Psoas muscle (tissue), 8 donors: Measurements from ENCODE around the gene GIPC3. TPM values are rescaled to one million over a fixed set of nuclear protein-coding genes. Genes with fewer than 3 reads are reported as not detected.
A peak's percentile ranks its signal among the peaks of the same experiment; 100 is the strongest.

Source experiments
- ATAC-seq, 4 donors: fragments of 200-7000 bp; cut with Tn5 transposase; one replicate each; pipeline ENCODE4 v1.9.1; 2020; ENCODE audit warnings: moderate library complexity in 3 of 4, mild to moderate bottlenecking in 2 of 4
- DNase-seq, 2 donors: peaks; one replicate each; pipeline ENCODE4 v3.0.0-alpha.2; 2020
- H3K27ac ChIP-seq: fragments of 200-600 bp; one replicate; pipeline ENCODE4 v1.8.0; 2022
- H3K27me3 ChIP-seq, 3 donors: fragments of 200-600 bp in 1 of 3; one replicate each; pipeline versions ENCODE4 v1.6.1 to v1.8.0; 2013 to 2022; ENCODE audit warnings: low read length in 2 of 3, mild to moderate bottlenecking in 2 of 3, moderate library complexity in 1 of 3; ENCODE audit not compliant: insufficient read depth in 3 of 3
- H3K36me3 ChIP-seq, 2 donors: fragments of 200-600 bp in 1 of 2; one replicate each; pipeline versions ENCODE4 v1.6.1 to v1.8.0; 2013 to 2022; ENCODE audit warnings: low read depth in 1 of 2, mild to moderate bottlenecking in 1 of 2, moderate library complexity in 1 of 2; ENCODE audit not compliant: insufficient read depth in 1 of 2
- H3K4me1 ChIP-seq: fragments of 200-600 bp; one replicate; pipeline ENCODE4 v1.8.0; 2022
- H3K4me3 ChIP-seq: fragments of 200-600 bp; one replicate; pipeline ENCODE4 v1.8.0; 2022; ENCODE audit warnings: mild to moderate bottlenecking
- H3K9me3 ChIP-seq: fragments of 200-600 bp; one replicate; pipeline ENCODE4 v1.8.0; 2022
- WGBS, 3 donors: extraction: QIAGEN DNeasy Blood & Tissue Kit; methylation state at CpG; one replicate each; pipeline versions ENCODE4 v1.1.6 to v1.1.7; 2013; 5-methylcytosine and 5-hydroxymethylcytosine counted together
- intact Hi-C, 2 donors: fragments of 100-400 bp; cut with DNase I; formaldehyde crosslinking; loops; one replicate each; pipeline versions ENCODE4 v1.11.0 to v1.14.2; 2022
- polyA plus RNA-seq, 3 donors: library from polyadenylated mRNA; stranded (reverse); fragments of 200-250 nt; gene quantifications; one replicate each; pipeline ENCODE4 v1.2.3, GENCODE V29; 2013
- total RNA-seq, 4 donors: library from RNA; stranded (reverse); fragmentation: NEBNext Ultra II Directional in 2 of 4; extraction: Animal tissue kit (Norgen Biotek cat#: 25700) in 2 of 4; gene quantifications; one replicate each; pipeline versions ENCODE4 v1.2.1 to v1.2.4, GENCODE V29; 2021 to 2023
- TF ChIP-seq, protein P1 (sequence below): fragments of 200-600 bp; IDR thresholded peaks from one replicate; pipeline ENCODE4 v1.8.0; 2022; ENCODE audit warnings: antibody characterized with exemption
- donor health status: healthy with polysubstance abuse.
- donor health status: DM: no; HTN: no; CAD: no; lungs with moderate emphysema.
- donor health status: Bipolar disorder and iron deficiency.
- donor health status: healthy.
- donor health status: DM: yes; HTN: yes; CAD: no.
- donor health status: DM: no; HTN: no; CAD: no.
- donor health status: DM: no; HTN: no; CAD: no.
- donor health status: DM: yes; HTN: yes; CAD: no.

GIPC3 gene
- total and polyA plus RNA-seq, 7 donors = 0.30 to 1.1 (median 0.45) TPM

DNA sequence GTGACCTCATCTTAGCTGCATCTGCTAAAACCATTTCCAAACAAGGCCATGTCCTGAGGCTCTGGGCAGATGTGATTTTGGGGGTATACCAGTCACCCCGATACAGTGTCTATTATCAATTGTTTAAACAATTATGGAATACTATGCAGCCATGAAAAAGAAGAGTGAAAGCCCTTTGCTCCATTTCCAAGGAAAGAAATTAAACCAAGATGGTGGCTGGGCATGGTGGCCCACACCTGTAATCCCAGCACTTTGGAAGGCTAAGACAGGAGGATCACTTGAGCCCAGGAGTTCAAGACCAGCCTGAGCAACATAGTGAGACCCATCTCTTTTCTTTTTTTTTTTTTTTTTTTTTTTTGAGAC lies 45.5 kb upstream of the GIPC3 start:
- Histone ChIP-seq H3K4me1 (no peaks in the 10 kb centered on the region), H3K36me3 (peaks cover 3 to 21% of the 10 kb centered on the region in 2 donors), H3K4me3 (no peak overlapping the region), H3K9me3 (no peaks in the 10 kb centered on the region), H3K27me3 (no peaks in the 10 kb centered on the region), H3K27ac (no peak overlapping the region)
- WGBS, 3 donors = 93 to 100% (median 97%) methylated on average over 1 of the region's 1 CpG
- TF ChIP-seq, protein P1, sequence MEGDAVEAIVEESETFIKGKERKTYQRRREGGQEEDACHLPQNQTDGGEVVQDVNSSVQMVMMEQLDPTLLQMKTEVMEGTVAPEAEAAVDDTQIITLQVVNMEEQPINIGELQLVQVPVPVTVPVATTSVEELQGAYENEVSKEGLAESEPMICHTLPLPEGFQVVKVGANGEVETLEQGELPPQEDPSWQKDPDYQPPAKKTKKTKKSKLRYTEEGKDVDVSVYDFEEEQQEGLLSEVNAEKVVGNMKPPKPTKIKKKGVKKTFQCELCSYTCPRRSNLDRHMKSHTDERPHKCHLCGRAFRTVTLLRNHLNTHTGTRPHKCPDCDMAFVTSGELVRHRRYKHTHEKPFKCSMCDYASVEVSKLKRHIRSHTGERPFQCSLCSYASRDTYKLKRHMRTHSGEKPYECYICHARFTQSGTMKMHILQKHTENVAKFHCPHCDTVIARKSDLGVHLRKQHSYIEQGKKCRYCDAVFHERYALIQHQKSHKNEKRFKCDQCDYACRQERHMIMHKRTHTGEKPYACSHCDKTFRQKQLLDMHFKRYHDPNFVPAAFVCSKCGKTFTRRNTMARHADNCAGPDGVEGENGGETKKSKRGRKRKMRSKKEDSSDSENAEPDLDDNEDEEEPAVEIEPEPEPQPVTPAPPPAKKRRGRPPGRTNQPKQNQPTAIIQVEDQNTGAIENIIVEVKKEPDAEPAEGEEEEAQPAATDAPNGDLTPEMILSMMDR = no peak
- DNase-seq (no peak), ATAC-seq (no peak)
- intact Hi-C loops = no loop called here

DNA sequence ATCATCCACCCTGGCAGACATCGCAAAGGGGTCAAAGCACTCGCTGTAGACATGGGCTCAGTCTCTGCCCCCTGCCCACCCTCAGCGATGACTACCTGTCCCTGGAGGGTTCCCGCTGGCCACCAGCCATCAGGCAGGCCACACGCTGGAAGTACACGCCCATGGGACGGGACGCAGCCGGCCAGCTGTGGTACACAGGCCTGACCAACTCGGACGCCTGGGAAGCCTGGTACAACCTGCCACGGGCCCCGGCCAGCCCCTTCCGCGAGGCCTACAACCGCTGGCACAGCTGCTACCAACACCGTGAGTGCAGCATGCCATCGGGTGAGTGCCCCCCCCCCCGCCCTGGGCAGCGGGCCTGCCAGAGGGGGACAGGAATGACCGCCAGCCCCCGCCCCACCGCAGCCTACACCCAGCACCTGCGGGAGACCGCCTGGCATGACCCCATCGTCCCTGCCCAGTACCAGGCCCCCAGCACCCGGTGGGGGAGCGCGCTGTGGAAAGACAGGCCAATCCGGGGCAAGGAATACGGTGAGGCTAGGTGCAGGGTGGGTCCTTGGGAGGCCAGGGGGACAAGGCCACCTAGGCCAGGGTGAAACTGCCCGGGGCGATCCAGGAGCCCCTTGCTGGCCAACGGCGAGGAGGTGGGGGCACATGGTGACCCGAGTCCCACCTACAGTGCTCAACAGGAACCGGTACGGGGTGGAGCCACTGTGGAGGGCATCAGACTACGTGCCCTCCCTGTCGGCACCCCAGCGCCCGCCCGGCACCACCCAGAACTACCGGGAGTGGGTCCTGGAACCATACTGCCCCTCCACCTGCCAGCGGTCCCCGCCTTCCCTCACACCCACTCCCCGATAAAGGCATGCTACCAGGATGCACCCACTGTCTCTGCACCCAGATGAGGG lies 41.9 kb upstream of the GIPC3 start:
- Histone ChIP-seq H3K27me3 (no peaks in the 10 kb centered on the region), H3K4me1 (no peaks in the 10 kb centered on the region), H3K27ac (no peak overlapping the region), H3K9me3 (no peaks in the 10 kb centered on the region), H3K4me3 (no peak overlapping the region), H3K36me3 (peaks cover 0 to 13% of the 10 kb centered on the region in 2 donors)
- TF ChIP-seq, protein P1 = no peak
- intact Hi-C loops = loop anchor here (2.0 kb wide), 1 partner anchor 75 kb away; no protein-coding TSS in a partner anchor
- DNase-seq (peak; percentile 47 to 77), ATAC-seq (peak in 2 of 4 donors; percentile 8 to 18)
- WGBS, 3 donors = 55 to 72% (median 57%) methylated on average over 37 to 47 of the region's 47 CpGs

DNA sequence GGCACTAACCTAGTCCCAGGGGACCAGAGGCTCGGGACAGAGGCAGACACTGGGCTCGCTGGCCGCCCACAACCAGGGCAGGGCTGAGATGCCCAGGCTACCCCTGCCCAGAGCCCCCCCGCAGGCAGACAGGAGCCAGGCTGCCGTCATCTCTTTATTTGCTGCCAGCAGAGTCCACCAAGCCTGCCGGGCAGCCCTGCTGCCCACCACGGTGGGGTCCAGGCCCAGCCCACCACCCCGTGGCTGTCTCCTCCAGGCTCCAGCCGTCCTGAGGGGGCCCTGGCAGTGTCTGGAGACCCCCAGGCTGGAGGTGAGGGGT lies 41.3 kb upstream of the GIPC3 start:
- no peak for ATAC-seq
- intact Hi-C loops = loop anchor here (2.0 kb wide), 1 partner anchor 75 kb away; no protein-coding TSS in a partner anchor
- TF ChIP-seq, protein P1 = no peak
- Histone ChIP-seq H3K27ac (no peak overlapping the region), H3K9me3 (no peaks in the 10 kb centered on the region), H3K27me3 (no peaks in the 10 kb centered on the region), H3K4me3 (no peak overlapping the region), H3K4me1 (no peaks in the 10 kb centered on the region), H3K36me3 (peaks cover 0 to 13% of the 10 kb centered on the region in 2 donors)
- WGBS, 3 donors = 73 to 74% (median 74%) methylated on average over 7 to 9 of the region's 9 CpGs
- DNase-seq = no peak

DNA sequence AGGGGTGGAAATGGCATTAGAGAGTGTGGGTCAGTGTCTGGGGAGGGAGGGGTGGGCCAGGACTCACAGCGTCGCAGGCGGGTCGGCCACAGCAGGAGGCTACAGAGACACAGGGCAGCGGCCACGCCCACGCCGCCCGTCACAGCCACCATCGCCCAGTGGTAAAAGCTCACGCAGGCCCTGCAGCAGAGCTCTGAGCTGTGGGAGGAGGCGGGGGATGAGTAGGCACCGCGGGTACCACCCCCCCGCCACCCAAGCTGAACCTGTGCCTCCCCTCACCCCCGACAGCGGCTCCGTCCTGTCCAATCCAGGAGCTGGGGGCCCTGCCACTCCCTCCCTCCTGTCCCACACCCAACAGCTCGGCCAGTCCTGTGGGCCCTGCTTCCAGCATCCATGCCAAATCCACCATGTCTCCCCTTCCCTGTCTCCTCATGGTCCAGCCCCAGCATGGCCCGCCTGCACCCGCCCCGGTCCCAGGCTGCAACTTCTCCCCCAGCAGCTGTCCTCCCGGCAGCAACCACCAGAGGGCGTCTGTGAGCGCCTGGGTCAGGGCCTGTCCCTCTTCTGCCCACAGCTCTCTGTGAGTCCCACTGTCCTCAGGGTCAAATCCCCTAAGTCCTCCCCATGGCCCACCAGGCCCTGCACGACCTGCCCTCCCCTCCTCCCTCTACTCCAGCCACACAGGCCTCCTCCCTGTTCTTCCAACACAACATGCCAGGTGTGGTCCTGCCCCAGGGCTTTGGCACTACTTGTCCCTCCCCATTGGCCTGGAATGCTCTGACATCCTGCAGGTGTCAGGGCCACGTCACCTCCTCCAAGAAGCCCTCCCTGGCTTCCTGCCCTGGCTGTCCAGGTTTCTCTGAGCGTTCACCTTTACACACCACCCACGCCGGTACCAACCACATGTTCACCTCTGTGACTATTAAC lies 40.3 kb upstream of the GIPC3 start:
- WGBS, 3 donors = 60 to 73% (median 61%) methylated on average over 24 to 30 of the region's 30 CpGs
- H3K27ac ChIP-seq = no peak overlapping the region
- H3K27me3 ChIP-seq = no peaks in the 10 kb centered on the region
- DNase-seq (peak; percentile 80 to 87), ATAC-seq (peak; percentile 74 to 85 (median 80))
- intact Hi-C loops = loop anchor here (2.0 kb wide), 1 partner anchor 74 kb away; no protein-coding TSS in a partner anchor
- no peaks in the 10 kb centered on the region for H3K4me1 ChIP-seq
- TF ChIP-seq, protein P1 = peak; percentile 93
- H3K36me3 ChIP-seq = peaks cover 0 to 20% of the 10 kb centered on the region in 2 donors
- H3K9me3 ChIP-seq = no peaks in the 10 kb centered on the region
- no peak overlapping the region for H3K4me3 ChIP-seq
